ENCODE data around the gene CRTAC1.

GRCh38 chr10:97876402-97876801 lies 154.0 kb downstream of the CRTAC1 start:
- no peak for TF ChIP-seq CTCF (IDR thresholded peaks at IDR 0.05)
- TF ChIP-seq FOXM1 (IDR thresholded peaks at IDR 0.05; ENCODE audit: low read depth): no peak
- TF ChIP-seq RAD21 (IDR thresholded peaks at IDR 0.05; ENCODE audit: low read length): no peak
- no peak for TF ChIP-seq USF2 (IDR thresholded peaks at IDR 0.05; ENCODE audit: borderline replicate concordance, low read depth, low read length)
- no peak for TF ChIP-seq NRF1 (IDR thresholded peaks at IDR 0.05; ENCODE audit: low read depth, low read length)
- TF ChIP-seq MXI1 (IDR thresholded peaks at IDR 0.05; ENCODE audit: low read depth, low read length): no peak
- no peak for TF ChIP-seq CHD2 (IDR thresholded peaks at IDR 0.05; ENCODE audit: low read length, partially characterized antibody)
- TF ChIP-seq YY1 (IDR thresholded peaks at IDR 0.05; ENCODE audit: low read depth): no peak
- TF ChIP-seq SIN3A (IDR thresholded peaks at IDR 0.05; ENCODE audit: borderline replicate concordance, low read depth, low read length): no peak
- TF ChIP-seq POLR2AphosphoS5 (IDR thresholded peaks at IDR 0.05; ENCODE audit: low read depth, low read length): no peak
- TF ChIP-seq RFX5 (IDR thresholded peaks at IDR 0.05; ENCODE audit: low read length): no peak
- TF ChIP-seq GABPA (IDR thresholded peaks at IDR 0.05; ENCODE audit: low read depth): no peak
- no peak for TF ChIP-seq ELF1 (IDR thresholded peaks at IDR 0.05)
